Globus pallidus (tissue), 1 donor: ENCODE data around the gene GPX7.
"Not testable (repeated sequence)": the region's sequence is repeated elsewhere in the genome, so short reads cannot be mapped to it uniquely, and the experiment has no call there.

Experiments used
- DNase-seq: peaks from one replicate; pipeline ENCODE4 v3.0.0-alpha.2; 2015; ENCODE audit warnings: low spot score

GPX7 gene

DNA sequence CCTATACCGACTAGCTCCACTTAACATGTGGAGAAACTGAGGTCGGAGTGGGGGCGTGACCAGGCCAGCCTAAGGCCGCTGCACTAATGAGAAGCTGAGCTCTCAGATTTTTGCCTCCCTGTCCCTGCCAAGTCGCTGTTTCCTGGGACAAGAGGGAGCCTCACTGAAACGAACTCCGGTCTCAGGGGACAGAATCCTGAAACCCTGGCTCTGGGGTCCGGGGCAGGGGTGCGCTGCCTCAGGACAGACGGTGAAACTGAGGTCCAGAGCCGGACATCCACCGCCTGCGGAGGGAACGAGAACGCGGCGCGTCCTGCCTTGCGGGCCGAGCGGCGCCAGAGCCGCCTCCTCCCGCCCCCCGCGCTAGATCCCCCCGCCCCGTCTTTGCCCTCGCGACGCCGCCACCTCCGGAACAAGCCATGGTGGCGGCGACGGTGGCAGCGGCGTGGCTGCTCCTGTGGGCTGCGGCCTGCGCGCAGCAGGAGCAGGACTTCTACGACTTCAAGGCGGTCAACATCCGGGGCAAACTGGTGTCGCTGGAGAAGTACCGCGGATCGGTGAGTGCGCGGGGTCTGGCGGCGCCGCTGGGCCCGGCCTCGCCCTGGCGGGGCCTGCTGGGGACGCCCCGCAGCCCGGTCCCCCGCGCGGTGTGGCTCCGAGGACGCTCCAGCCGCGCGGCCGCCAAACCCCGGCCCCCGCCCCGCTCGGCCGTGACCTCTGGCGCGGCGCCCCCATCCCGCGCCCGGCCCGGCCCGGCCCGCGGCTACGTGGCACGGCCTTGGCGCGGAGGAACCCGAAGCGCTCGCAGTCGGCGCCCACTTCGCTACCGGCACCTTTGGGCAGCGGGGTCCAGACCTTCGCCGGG is at the start of gene GPX7:
GPX7 (plus strand) TSS at position 381 of the 865 bp plus-strand sequence; CDS start at position 420, 39 bp downstream.
- peak; percentile 28 for DNase-seq

GRCh38 chr1:52552505-52553361 is 49.4 kb upstream of the GPX7 start, which contains the start of gene TUT4:
Gene TUT4, minus strand, starts transcription at chr1:52553092. Its CDS starts 26,812 bp downstream, at chr1:52526280.
- DNase-seq, result peak; percentile 81

- peak; percentile 70 for DNase-seq
Observed at GRCh38 chr1:52553362-52554266, 48.6 kb upstream of the GPX7 start.

GRCh38 chr1:52554267-52554640 is 47.9 kb upstream of the GPX7 start:
- DNase-seq, result no peak

DNA sequence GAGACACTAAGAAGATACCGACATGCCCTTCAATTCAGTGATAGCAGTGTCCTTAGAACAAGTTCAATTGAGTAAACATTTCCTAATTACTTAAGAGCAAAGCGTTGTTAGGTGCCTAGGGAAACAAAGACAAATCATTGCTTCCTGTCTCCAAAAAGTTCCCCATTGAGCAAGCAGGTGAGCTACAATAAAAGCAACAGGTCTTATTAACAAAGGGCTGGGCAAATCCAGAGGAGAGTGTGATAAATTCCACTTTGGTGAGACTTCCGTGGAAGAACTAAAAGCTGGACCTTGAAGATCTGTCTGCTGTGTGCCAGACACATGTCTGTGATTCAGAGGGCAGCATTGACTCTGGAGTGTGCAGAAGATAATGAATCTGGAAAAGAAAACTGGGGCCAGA is 47.4 kb upstream of the GPX7 start:
- DNase-seq, result no peak

DNA sequence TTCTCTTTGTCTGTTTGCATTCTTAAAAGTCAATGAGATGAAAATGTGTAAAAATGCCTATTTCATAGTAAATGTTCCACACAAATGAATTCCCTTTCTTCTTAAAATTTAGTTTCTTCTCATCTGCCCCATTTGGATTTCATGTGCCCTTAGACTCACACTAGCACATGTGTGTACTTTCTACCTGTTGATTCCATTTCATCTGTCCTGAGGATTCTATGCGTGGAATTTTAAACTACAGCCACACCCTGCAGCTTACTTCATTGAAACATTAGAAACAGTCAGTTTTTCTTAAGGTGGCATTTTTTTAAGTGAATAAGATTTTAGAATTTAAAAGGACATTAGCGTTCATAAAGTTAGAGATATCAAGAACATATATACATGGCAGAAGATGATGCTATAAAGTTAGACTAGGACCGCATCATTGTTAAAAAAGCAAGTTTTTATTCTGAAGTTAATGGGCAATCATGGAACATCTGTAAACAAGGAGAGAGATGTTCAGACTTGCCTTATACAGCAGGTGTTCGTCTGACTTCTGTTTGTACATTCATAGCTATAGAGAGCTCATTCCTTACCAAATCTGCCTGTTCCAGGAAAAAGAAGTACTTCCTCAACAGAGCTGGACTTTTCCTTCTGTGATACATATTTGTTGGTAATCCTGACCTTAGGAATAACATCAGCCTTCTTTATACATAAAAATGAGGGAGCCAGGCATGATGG is 45.4 kb upstream of the GPX7 start:
- DNase-seq, result no peak

DNA sequence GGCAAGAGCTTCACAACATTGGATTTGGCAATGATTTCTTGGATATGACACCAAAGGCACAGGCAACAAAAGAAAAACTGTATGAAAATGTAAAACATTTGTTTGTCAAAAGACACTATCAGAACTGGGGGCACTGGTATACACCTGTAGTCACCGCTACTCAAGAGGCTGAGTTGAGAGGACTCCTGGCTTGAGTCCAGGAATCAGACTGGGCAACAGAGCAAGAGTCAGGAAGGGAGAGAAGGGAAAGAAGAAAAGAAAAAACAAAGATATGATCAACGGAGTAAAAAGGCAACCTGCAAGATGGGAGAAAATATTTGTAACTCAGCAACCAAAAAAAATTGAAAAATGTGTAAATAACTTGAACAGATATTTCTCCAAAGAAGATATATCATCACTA is 43.2 kb upstream of the GPX7 start:
- DNase-seq, result no peak

DNA sequence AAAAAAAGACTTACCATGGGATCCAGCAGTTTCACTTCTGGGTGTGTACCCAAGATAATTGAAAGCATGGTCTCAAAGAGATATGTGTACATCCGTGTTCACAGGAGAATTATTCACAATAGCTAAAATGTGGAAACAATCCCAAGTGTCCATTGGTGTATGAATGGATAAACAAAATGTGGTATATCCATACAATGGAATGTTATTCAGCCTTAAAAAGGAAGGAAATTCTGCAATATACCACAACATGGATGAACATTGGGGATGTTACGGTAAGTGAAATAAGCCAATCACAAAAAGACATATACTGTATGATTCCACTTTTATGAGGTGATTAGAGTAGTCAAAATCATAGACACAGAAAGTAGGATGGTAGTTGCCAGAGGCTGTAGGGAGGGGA is 42.3 kb upstream of the GPX7 start:
- DNase-seq, result no peak

DNA sequence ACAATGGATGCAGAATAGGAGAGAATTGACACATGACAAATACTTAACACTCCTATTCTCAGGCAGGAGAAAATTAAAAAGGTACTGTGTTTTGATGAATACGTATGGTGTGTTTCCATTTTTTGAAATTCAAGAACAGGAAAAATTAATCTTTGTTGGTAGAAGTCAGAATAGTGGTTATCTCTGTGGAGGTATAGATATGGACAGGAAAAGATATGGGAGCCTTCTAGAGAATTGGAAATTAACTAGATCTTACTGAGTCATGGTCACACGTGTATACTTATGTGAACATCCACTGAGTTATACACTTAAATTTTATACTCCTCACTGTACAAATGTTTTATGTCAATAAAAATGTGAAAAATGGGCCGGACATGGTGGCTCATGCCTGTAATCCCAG is 39.4 kb upstream of the GPX7 start:
- DNase-seq, result no peak

- DNase-seq, result no peak
Observed at GRCh38 chr1:52567943-52568342, 34.2 kb upstream of the GPX7 start.

DNA sequence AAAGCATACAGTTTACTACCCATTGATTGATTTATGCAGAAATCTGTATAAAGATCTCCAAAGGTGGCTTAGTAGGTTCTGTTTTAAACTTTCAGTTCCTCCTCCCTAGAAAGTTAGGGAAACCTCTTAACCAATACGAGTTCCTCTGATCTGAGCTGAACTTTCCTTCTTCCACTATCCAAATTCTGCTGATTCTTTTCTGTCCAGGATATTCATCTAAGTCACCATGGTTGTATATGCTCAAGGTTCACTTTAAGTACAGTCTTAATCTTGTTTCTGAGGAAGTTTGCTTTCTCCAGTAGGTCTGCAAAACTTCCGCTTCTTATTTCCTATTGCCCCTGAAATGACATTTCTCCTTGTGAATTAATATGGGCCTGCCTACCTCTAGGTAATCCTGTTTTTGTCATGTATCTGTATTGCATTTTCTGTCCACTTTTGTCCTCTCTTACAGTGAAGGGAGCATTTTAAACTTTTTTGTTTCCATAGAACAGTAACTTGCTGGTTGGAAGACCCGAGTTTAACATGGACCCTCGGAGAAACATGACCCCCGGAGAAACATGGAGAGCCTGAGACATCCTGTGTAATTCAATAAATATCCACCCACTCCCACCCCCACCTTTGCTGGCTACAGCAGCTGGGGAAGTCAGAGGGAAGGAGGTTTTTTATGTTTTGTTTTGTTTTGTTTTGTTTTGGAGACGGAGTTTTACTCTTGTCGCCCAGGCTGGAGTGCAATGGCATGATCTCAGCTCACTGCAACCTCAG is 32.5 kb upstream of the GPX7 start:
- DNase-seq, result peak; percentile 4

DNA sequence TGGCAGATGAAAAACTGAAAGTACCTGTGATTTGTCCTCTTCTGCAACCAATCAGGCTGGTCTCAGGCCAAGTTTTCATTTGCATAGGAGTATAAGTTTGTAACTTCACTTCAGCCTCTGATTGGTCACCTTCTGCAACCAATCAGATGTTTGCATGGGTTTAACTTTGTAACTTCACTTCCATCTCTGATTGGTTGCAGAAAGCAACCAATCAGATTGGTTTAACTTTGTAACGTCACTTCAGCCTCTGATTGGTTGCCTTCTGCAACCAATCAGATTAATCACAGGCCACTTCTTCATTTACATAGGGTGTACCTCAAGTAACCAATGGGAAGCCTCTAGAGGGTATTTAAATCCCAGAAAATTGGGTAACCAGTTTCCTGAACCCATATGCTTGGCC is 30.4 kb upstream of the GPX7 start:
- no peak for DNase-seq

DNA sequence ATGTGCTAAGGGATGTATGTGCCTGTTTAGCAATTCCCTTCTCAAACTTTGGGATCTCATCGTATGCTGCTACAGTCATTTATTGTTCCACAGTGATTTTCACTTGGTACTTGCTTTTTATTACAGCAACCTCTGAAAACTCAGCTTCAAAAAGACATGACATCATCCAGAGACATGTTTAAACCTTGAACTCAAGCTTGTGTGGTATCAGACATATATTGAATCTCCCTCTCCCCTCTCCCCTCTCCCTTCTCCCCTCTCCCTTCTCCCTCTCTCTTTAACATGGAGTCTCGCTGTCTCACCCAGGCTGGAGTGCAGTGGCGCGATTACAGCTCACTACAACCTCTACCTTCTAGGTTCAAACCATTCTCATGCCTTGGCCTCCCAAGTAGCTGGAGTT is 29.8 kb upstream of the GPX7 start:
- DNase-seq, result no peak

DNA sequence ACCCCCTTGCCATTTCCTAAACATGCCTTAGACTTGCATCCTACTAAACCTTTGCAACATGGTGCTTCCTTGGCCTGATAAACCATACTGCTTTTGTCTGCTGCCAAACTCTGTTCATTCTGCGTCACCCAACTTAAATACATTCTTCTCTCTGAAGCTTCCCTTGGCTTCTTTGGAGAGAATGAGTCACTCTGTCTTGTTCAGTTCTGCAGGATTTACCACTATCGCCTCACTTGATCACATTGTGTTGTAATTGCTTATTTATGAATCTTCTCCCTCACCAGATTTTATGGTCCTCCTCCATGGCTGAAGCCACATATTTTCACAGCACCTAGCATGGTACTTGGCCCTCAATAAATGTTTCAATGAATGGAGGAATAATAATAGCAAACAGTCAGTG is 27.6 kb upstream of the GPX7 start:
- DNase-seq, result no peak

GRCh38 chr1:52576074-52576473 is 26.1 kb upstream of the GPX7 start:
- no peak for DNase-seq

- DNase-seq, result not testable (repeated sequence)
Observed at GRCh38 chr1:52578066-52578465, 24.1 kb upstream of the GPX7 start.

- no peak for DNase-seq
Observed at GRCh38 chr1:52579415-52579814, 22.8 kb upstream of the GPX7 start.

GRCh38 chr1:52580283-52580682 is 21.9 kb upstream of the GPX7 start:
- no peak for DNase-seq

DNA sequence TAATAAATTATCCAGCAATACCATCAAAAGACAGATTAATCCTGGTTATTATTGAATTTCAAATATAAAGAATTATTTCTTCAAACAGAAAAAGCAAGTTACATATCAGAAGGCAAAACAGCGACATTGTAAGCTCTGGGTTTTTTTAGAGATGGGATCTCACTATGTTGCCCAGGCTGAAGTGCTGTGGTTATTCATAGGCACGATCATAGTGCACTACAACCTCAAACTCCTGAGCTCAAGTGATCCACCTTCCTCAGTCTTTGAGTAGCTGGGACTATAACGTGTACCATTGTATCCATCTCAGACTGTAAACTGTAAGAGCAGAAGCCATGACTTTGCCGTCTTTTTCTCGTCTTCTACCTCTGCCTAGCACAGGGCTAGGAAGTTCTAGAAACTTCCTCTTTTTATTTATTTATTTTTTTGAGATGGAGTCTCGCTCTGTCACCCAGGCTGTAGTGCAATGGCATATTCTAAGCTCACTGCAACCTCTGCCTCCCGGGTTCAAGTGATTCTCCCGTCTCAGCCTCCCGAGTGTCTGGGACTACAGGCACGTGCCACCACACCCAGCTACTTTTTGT is 20.0 kb upstream of the GPX7 start:
- DNase-seq, result no peak

GRCh38 chr1:52585474-52585873 is 16.7 kb upstream of the GPX7 start:
- no peak for DNase-seq
